PC-9 (cell line): ENCODE measurements around the gene MOV10.

Experiments
- CTCF ChIP-seq: fragments of 200-600 bp; sonication (generic); conservative IDR thresholded peaks from 2 replicates; pipeline ENCODE4 v1.6.1; 2017; ENCODE audit warnings: mixed run types, antibody characterized with exemption, mild to moderate bottlenecking, moderate library complexity
- EZH2 ChIP-seq: fragments of 200-600 bp; sonication (generic); IDR thresholded peaks from 2 replicates; pipeline ENCODE4 v1.8.0; 2017; ENCODE audit warnings: antibody characterized with exemption, low read depth

- no peak for TF ChIP-seq EZH2
- TF ChIP-seq CTCF = no peak
Measured at GRCh38 chr1:112696578-112697314, 22.3 kb downstream of the MOV10 start.
